LNCaP clone FGC (cell line): ENCODE measurements around the gene NSG1.
"Not testable (repeated sequence)": the region's sequence is repeated elsewhere in the genome, so short reads cannot be mapped to it uniquely, and the experiment has no call there.

ENCODE experiments used
- DNase-seq: peaks from one replicate; pipeline ENCODE4 v3.0.0-alpha.2; 2011; ENCODE audit warnings: low read depth
- H3K4me3 ChIP-seq: 2 replicates; pipeline ENCODE4 v1.5.1; 2011; ENCODE audit warnings: mild to moderate bottlenecking, low read depth, low read length, control low read depth
- TF ChIP-seq, protein P1 (sequence below): IDR thresholded peaks from 2 replicates; pipeline ENCODE4 v1.5.1; 2012; ENCODE audit warnings: mild to moderate bottlenecking; ENCODE audit not compliant: control insufficient read depth, insufficient read depth; ENCODE audit errors: extremely low read depth

NSG1 gene

GRCh38 chr4:4416981-4417380, 30.1 kb downstream of the NSG1 start:
- no peak overlapping the region for H3K4me3 ChIP-seq
- DNase-seq, result no peak
- TF ChIP-seq, protein P1, sequence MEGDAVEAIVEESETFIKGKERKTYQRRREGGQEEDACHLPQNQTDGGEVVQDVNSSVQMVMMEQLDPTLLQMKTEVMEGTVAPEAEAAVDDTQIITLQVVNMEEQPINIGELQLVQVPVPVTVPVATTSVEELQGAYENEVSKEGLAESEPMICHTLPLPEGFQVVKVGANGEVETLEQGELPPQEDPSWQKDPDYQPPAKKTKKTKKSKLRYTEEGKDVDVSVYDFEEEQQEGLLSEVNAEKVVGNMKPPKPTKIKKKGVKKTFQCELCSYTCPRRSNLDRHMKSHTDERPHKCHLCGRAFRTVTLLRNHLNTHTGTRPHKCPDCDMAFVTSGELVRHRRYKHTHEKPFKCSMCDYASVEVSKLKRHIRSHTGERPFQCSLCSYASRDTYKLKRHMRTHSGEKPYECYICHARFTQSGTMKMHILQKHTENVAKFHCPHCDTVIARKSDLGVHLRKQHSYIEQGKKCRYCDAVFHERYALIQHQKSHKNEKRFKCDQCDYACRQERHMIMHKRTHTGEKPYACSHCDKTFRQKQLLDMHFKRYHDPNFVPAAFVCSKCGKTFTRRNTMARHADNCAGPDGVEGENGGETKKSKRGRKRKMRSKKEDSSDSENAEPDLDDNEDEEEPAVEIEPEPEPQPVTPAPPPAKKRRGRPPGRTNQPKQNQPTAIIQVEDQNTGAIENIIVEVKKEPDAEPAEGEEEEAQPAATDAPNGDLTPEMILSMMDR, result no peak

DNA sequence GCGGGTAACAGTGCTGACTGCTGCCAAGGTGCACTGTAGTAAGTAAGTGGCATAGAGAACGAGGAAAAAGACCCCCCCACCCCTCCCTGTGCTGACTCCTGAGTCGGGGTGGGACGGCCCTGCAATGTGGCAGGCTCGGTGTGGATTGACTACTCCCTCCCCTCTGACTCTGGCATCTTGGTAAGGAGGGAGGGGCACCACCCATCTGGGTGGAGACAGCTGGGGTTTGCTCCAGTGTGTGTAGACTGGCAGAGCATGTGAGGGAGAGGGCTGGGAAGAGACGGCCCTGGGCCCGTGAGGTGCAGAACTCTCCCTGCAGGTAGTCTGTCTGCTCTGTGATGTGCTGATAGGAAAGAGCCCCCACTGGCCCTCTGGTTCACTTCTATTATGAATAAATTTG, 31.0 kb downstream of the NSG1 start:
- TF ChIP-seq, protein P1, result no peak
- DNase-seq, result no peak
- no peak overlapping the region for H3K4me3 ChIP-seq

DNA sequence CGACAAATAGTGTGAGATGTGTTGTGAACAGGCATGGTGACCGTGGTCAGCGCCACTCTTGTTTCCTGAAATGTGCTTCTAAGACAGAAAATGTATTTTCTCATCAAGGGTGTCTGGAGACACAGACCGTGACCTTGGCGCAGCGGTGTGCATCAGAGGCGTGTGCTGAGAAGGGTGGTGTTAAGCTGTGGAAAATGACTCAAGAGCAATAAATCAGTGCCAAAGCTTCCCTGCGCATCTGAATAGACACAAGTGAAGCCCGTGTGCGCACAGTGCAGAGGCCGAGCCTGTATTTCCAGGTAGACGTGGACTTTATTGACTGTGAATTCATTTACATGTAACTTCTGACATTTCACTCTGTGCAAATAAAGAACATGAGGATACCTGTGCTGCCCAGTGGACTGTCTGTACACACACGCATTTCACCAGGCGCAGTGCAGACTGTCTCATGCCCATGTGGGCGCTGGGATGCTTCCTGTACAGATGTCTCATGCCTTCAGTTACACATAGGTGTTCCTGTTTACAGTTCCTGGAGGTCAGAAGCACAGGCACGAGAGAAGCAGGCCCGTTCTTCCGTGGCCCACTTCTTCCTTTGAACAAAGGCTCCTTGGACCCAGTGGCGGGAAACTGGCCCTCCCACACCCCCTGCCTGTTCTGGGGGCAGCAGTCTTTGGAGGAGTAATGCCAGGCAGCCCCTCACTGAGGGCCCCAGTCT, 31.9 kb downstream of the NSG1 start:
- no peak for DNase-seq
- H3K4me3 ChIP-seq, result no peak overlapping the region
- TF ChIP-seq, protein P1, result no peak

- no peak for DNase-seq
- TF ChIP-seq, protein P1, result no peak
- no peak overlapping the region for H3K4me3 ChIP-seq
These were observed 33.0 kb downstream of the NSG1 start for GRCh38 chr4:4419896-4420295.

GRCh38 chr4:4420421-4420820, 33.5 kb downstream of the NSG1 start:
- TF ChIP-seq, protein P1, result no peak
- no peak overlapping the region for H3K4me3 ChIP-seq
- no peak for DNase-seq

- H3K4me3 ChIP-seq, result no peak overlapping the region
- no peak for DNase-seq
- TF ChIP-seq, protein P1, result no peak
These were observed 34.5 kb downstream of the NSG1 start for GRCh38 chr4:4421356-4421755.

DNA sequence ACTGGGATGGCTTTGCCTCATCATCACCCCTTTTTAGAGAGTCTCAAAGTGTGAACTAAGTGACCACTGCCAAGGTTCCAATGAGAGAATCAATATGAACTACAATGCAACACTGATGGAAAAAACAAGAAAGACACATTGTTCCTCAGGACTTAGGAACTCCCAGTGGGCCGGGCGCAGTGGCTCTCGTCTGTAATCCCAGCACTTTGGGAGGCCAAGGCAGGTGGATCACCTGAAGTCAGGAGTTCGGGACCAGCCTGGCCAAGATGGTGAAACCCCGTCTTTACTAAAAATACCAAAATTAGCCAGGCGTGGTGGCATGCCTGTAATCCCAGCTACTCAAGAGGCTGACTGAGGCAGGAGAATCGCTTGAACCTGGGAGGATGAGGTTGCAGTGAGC, 35.2 kb downstream of the NSG1 start:
- not testable (repeated sequence) for DNase-seq, H3K4me3 ChIP-seq
